NB4 (cell line): Measurements from ENCODE around the gene CASKIN1.
"Not testable (repeated sequence)": the region's sequence is repeated elsewhere in the genome, so short reads cannot be mapped to it uniquely, and the experiment has no call there.

Experiments
- DNase-seq: peaks from one replicate; pipeline ENCODE4 v3.0.0; 2010; ENCODE audit warnings: low read depth
- H3K4me3 ChIP-seq: one replicate; pipeline ENCODE4 v1.5.1; 2011; ENCODE audit warnings: mild to moderate bottlenecking, low read depth, low read length, moderate library complexity
- MYC ChIP-seq: IDR thresholded peaks from 2 replicates; pipeline ENCODE4 v1.6.1; 2011; ENCODE audit warnings: low read depth, low read length
- POLR2A ChIP-seq: IDR thresholded peaks from 2 replicates; pipeline ENCODE4 v1.6.1; 2011; ENCODE audit warnings: mild to moderate bottlenecking; ENCODE audit not compliant: insufficient read length; ENCODE audit errors: extremely low read depth
- TF ChIP-seq, protein P1 (sequence below): IDR thresholded peaks from 2 replicates; pipeline ENCODE4 v1.6.1; 2011; ENCODE audit warnings: low read depth, low read length
- TF ChIP-seq, protein P2 (sequence below): IDR thresholded peaks from one replicate; pipeline ENCODE4 v1.5.1; 2012; ENCODE audit warnings: low read depth, low read length

Gene CASKIN1

DNA sequence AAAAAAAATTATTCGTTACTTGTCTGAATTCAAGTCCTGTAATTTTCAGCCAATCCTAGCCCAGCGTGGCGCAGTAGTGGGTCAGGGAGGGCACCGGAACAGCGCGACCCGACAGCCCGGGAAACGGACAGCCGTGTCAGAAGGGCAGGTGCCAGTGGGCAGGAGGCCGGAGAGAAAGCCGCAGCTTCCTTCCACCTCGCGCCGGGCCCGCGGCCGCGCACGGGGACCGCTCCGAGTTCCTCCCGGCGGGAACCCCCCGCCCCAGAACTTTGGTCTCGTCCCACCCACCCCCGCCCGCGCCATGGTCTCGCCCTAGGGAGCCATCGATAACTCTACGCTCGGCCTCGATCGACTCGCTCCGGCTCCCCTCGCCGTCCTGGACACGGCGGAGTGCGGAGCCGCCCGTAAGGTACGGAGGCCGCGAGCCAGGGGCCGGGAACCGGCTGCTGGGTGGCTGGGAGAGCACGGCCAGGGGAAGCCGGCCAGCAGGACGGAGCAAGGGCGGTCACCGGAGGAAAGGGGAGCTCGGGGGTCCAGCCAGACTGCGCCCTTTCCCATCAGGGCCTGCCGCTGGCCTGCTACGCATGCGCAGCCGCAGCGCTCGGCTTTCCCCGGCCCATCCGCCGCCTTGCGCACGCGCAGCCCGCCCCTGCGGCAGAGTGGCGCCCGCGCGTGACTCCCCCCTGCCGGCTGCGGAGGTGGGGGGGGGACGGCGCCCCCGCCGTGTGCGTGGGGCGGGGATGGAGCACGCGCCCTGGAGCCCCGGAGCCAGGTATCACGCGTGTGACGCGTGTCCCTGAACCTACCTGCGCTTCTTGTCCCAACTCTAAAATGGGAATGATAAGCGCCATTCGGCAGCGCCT is 8.9 kb upstream of the CASKIN1 start, which contains the start of gene MLST8:
MLST8 (plus strand) TSS at position 351 of the 863 bp plus-strand sequence. CDS start 632 bp downstream, outside the sequence.
- DNase-seq = peak; percentile 90
- peak within 1 kb of the TSS; percentile 94 for H3K4me3 ChIP-seq
- peak; percentile 84 for TF ChIP-seq POLR2A
- TF ChIP-seq, protein P1, sequence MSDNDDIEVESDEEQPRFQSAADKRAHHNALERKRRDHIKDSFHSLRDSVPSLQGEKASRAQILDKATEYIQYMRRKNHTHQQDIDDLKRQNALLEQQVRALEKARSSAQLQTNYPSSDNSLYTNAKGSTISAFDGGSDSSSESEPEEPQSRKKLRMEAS = peak; percentile 66
- TF ChIP-seq, protein P2, sequence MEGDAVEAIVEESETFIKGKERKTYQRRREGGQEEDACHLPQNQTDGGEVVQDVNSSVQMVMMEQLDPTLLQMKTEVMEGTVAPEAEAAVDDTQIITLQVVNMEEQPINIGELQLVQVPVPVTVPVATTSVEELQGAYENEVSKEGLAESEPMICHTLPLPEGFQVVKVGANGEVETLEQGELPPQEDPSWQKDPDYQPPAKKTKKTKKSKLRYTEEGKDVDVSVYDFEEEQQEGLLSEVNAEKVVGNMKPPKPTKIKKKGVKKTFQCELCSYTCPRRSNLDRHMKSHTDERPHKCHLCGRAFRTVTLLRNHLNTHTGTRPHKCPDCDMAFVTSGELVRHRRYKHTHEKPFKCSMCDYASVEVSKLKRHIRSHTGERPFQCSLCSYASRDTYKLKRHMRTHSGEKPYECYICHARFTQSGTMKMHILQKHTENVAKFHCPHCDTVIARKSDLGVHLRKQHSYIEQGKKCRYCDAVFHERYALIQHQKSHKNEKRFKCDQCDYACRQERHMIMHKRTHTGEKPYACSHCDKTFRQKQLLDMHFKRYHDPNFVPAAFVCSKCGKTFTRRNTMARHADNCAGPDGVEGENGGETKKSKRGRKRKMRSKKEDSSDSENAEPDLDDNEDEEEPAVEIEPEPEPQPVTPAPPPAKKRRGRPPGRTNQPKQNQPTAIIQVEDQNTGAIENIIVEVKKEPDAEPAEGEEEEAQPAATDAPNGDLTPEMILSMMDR = no peak
- peak; percentile 37 for TF ChIP-seq MYC

DNA sequence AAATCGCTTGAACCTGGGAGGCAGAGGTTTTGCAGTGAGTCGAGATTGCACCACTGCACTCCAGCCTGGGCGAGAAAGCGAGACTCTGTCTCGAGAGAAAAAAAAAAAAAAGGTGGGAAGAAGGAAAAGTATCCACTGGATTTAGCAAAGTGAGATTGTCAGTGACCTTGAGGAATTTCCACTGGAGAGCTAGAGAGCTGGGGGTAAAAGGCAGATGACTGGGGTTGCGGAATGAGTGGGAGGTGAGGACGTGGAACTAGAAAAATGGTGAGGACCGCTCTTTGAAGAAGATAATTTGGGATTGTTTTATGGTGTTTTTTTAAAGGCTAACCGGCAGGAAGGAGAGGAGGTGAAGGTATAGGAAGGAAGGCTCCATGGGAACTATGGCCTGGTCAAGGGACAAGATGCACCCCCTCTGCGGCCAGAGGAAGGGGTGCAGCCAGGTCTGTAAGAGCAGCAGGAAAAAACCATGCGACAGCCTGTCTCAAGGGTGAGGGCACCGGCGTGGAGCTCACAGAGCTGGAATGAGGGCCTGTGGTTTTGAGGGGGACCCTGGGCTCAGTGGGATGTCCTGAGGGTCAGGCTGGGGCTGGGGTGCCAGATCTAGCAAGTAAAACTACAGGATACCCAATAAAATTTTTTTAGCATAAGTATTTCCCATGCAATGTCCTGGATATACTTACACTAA is 8.2 kb upstream of the CASKIN1 start:
- H3K4me3 ChIP-seq = peak overlapping the region; percentile 94
- no peak for DNase-seq
- TF ChIP-seq, protein P1 = no peak; the same call in 1 of the 2 replicates
- TF ChIP-seq MYC (no peak), POLR2A (no peak)
- TF ChIP-seq, protein P2 = no peak

DNA sequence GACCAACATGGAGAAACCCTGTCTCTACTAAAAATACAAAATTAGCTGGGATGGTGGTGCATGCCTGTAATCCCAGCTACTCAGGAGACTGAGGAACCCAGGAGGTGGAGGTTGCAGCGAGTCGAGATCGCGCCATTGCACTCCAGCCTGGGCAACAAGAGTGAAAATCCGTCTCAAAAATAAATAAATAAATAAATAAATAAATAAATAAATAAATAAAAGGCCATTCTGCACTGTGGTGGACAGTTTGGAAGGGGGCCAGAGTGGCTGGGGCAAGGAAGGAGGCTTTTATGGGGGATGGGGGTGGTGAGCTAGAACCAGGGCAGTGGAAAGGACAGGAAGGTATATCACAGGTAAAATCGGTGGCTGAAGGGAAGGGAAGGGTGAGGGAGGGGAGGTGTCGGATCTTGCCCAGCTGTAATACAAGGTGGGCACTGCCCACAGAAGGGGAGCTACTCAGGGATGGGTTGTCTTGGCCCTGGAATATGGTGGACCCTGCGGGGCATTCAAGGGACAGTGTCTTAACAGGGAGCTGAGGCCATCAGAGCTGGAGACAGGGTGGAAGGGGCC is 6.8 kb upstream of the CASKIN1 start:
- DNase-seq, H3K4me3 ChIP-seq: not testable (repeated sequence)

DNA sequence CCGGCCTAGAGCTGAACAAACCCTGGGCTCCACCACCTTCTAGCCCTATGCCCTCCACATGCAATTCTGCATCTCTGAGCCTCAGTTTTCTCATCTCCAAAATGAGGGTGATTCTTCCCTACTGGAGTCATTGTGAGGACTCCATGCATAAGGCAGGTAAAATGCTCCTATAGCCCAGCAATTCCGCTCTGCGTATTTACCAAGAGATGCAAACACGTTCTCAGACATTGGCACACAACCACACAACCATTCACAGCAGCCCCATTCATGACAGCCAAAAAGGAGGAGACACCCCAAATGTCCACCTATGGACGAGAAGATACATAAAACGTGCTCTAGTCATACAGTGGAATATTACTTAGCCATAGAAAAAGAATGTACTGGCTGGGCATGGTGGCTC is 3.9 kb upstream of the CASKIN1 start:
- no peak for DNase-seq
- TF ChIP-seq, protein P1 = no peak
- TF ChIP-seq POLR2A = no peak
- no peak overlapping the region for H3K4me3 ChIP-seq

DNA sequence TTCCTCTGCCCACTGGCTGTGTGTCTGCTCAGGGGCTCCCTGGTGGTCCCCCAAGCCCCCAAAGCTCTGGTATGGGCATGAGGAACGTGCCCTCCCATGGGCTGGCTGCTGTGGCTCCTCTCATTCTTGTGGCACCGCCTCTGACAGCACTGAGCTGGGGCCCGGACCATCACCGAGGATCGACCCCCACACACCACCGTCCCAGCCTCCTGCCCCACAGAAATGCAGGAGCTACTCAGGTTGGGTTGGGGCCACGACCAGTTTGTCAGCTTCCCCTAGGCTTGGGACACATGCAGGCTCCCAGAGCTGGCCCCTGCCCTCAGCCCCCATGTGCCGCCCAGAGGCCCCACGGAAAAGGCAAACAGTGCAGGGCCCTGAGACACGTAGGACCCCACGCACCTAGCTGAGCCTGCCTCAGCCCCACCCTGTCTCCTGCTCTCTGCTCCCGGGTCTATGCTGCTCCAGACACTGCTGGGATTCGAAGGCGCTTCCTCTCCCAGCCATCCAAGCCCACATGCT is 3.3 kb upstream of the CASKIN1 start:
- H3K4me3 ChIP-seq = no peak overlapping the region
- no peak for DNase-seq
- TF ChIP-seq POLR2A (no peak), MYC (no peak)
- TF ChIP-seq, protein P2 = no peak
- TF ChIP-seq, protein P1 = no peak

DNA sequence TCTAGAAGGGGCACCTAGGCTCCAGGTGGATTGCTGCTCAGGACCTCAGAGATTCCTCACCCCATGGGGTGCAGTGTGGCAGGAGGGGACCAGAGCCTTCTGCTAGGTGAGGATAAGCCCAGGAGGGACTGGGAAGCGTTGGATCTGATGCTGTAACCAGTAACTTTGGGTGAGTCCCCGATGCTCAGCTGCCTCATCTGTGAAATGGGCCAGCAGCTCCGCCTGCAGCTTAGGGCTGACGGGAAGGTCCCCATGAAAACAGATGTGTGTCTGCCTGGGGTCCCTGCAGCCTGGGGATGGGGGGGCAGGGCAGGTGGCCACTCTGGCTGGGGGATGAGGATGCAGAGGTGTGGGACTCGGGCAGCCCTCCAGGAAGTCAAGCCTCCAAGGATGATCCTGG is 2.7 kb upstream of the CASKIN1 start:
- no peak overlapping the region for H3K4me3 ChIP-seq
- TF ChIP-seq MYC = no peak
- DNase-seq = no peak

DNA sequence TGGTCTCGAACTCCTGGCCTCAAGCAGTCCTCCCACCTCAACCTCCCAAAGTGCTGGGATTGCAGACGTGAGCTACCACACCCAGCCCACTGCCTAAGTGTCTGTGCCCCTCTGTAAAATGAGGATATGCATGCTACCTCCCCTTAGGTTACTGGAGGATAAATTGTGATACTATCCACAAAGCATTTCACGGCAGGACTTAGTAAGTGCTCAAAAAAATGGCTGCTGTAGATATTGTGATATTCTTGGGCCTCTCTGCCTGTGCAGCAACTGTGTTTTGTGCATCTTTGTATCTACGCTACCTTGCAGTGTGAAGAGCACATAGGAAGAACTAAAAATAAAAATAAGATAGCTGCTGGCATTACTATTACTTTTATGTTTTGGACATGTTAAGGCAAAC is 1.9 kb upstream of the CASKIN1 start:
- DNase-seq = no peak
- TF ChIP-seq, protein P2 = no peak
- no peak for TF ChIP-seq MYC
- TF ChIP-seq, protein P1 = no peak
- no peak for TF ChIP-seq POLR2A
- H3K4me3 ChIP-seq = no peak overlapping the region
